HepG2 (cell line): ENCODE results near the gene PTGIR. TPM values are rescaled to one million over a fixed set of nuclear protein-coding genes. Genes with fewer than 3 reads are reported as not detected.

ENCODE experiments used
- CEBPG ChIP-seq: IDR thresholded peaks from 2 replicates; pipeline ENCODE4 v1.6.1; 2016
- NFYB ChIP-seq: sonication (generic); formaldehyde crosslinking; IDR thresholded peaks from 2 replicates; pipeline ENCODE4 v1.4.0; 2020; ENCODE audit warnings: missing genetic modification reagents
- ZNF44 ChIP-seq: sonication (generic); formaldehyde crosslinking; IDR thresholded peaks from 2 replicates; pipeline ENCODE4 v1.5.1; 2020; ENCODE audit warnings: mild to moderate bottlenecking, missing genetic modification reagents
- polyA plus RNA-seq, 8 experiments: library from polyadenylated mRNA; depleted of rRNA in 3 of 8; stranded (reverse) in 7 of 8; unstranded in 1 of 8; fragments of >200 nt; fragmentation: Illumina TruSeq in 4 of 8; extraction: Trizol in 4 of 8; gene quantifications; 2 replicates each; pipeline versions ENCODE4 v1.2.1 to v1.2.3, GENCODE V29; 2011 to 2016; ENCODE audit warnings: low read depth in 4 of 8, missing spikeins in 1 of 8, mixed read lengths in 1 of 8; ENCODE audit not compliant: insufficient read depth in 1 of 8
- total RNA-seq, 5 experiments: library from RNA; depleted of rRNA; stranded (reverse); fragments of >200 nt; fragmentation: Illumina TruSeq; extraction: Trizol; gene quantifications; 2 replicates each; pipeline ENCODE4 v1.2.3, GENCODE V29; 2016; ENCODE audit warnings: low read depth in 1 of 5
- TF ChIP-seq, protein P1 (sequence below): sonication (generic); formaldehyde crosslinking; IDR thresholded peaks from 2 replicates; pipeline ENCODE4 v1.9.0; 2021; ENCODE audit warnings: mild to moderate bottlenecking, missing genetic modification reagents
- TF ChIP-seq, protein P2 (sequence below): IDR thresholded peaks from 2 replicates; pipeline ENCODE4 v1.6.1; 2018; ENCODE audit warnings: missing genetic modification reagents, mild to moderate bottlenecking, missing compliant biosample characterization

PTGIR gene
- total and polyA plus RNA-seq, 2 of the 13 experiments (the other 11 are each of a cell fraction or from before 2014, with no cell fraction given), result not detected

DNA sequence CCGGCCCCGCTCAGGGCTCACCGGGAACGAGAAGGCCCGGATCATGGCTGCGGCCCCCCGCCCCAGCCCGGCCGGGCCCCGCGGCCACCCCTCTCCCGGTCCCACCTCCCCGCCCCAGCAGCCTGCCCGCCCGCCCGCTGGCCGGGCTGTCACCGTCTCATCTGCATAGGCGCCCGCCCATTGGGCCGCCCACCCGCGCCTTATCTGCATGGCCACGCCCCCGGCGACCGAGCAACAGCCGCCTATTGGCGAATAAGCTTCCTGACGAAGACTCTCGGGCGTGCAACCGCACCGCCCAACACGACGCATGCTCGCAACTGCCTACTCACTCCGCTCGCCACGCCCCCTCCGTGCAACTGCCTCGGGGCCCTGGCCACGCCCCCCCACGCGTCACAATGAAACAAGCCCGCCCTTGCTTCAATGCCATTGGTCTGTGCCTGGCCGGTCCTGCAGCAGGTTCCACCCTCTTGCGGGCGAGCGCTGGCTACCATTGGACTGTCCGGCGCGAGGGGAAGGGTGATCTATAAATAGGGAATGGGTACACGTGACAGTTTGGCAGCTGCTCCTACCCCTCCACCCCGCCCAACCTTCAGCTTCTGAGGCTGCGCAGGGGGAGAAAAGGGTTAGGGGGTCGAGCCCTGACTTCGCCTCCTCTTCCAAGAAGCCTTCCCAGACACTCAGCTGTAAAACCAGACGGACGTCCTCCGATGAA is 36.3 kb upstream of the PTGIR start, which contains the start of gene DACT3 (continued):
- TF ChIP-seq, protein P1, sequence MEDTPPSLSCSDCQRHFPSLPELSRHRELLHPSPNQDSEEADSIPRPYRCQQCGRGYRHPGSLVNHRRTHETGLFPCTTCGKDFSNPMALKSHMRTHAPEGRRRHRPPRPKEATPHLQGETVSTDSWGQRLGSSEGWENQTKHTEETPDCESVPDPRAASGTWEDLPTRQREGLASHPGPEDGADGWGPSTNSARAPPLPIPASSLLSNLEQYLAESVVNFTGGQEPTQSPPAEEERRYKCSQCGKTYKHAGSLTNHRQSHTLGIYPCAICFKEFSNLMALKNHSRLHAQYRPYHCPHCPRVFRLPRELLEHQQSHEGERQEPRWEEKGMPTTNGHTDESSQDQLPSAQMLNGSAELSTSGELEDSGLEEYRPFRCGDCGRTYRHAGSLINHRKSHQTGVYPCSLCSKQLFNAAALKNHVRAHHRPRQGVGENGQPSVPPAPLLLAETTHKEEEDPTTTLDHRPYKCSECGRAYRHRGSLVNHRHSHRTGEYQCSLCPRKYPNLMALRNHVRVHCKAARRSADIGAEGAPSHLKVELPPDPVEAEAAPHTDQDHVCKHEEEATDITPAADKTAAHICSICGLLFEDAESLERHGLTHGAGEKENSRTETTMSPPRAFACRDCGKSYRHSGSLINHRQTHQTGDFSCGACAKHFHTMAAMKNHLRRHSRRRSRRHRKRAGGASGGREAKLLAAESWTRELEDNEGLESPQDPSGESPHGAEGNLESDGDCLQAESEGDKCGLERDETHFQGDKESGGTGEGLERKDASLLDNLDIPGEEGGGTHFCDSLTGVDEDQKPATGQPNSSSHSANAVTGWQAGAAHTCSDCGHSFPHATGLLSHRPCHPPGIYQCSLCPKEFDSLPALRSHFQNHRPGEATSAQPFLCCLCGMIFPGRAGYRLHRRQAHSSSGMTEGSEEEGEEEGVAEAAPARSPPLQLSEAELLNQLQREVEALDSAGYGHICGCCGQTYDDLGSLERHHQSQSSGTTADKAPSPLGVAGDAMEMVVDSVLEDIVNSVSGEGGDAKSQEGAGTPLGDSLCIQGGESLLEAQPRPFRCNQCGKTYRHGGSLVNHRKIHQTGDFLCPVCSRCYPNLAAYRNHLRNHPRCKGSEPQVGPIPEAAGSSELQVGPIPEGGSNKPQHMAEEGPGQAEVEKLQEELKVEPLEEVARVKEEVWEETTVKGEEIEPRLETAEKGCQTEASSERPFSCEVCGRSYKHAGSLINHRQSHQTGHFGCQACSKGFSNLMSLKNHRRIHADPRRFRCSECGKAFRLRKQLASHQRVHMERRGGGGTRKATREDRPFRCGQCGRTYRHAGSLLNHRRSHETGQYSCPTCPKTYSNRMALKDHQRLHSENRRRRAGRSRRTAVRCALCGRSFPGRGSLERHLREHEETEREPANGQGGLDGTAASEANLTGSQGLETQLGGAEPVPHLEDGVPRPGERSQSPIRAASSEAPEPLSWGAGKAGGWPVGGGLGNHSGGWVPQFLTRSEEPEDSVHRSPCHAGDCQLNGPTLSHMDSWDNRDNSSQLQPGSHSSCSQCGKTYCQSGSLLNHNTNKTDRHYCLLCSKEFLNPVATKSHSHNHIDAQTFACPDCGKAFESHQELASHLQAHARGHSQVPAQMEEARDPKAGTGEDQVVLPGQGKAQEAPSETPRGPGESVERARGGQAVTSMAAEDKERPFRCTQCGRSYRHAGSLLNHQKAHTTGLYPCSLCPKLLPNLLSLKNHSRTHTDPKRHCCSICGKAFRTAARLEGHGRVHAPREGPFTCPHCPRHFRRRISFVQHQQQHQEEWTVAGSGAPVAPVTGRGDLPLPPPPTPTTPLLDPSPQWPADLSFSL (CRISPR knock-in tag), result no peak
- TF ChIP-seq CEBPG (CRISPR knock-in tag), result 0 out of 2 replicates have a peak, but pooled peaks have one; percentile 26
- TF ChIP-seq, protein P2, sequence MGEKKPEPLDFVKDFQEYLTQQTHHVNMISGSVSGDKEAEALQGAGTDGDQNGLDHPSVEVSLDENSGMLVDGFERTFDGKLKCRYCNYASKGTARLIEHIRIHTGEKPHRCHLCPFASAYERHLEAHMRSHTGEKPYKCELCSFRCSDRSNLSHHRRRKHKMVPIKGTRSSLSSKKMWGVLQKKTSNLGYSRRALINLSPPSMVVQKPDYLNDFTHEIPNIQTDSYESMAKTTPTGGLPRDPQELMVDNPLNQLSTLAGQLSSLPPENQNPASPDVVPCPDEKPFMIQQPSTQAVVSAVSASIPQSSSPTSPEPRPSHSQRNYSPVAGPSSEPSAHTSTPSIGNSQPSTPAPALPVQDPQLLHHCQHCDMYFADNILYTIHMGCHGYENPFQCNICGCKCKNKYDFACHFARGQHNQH (CRISPR knock-in tag), result peak; percentile 18; the same call in 1 of the 2 replicates
- TF ChIP-seq NFYB (CRISPR knock-in tag), result peak; percentile 81
- 0 out of 2 replicates have a peak, but pooled peaks have one; percentile 9 for TF ChIP-seq ZNF44 (CRISPR knock-in tag)
